Brain pericyte (primary cell): ENCODE data around the gene AQP12B.

Experiments used
- DNase-seq: peaks from one replicate; pipeline ENCODE4 v3.0.0-alpha.2; 2012; ENCODE audit warnings: low read depth, low spot score

Gene AQP12B

DNA sequence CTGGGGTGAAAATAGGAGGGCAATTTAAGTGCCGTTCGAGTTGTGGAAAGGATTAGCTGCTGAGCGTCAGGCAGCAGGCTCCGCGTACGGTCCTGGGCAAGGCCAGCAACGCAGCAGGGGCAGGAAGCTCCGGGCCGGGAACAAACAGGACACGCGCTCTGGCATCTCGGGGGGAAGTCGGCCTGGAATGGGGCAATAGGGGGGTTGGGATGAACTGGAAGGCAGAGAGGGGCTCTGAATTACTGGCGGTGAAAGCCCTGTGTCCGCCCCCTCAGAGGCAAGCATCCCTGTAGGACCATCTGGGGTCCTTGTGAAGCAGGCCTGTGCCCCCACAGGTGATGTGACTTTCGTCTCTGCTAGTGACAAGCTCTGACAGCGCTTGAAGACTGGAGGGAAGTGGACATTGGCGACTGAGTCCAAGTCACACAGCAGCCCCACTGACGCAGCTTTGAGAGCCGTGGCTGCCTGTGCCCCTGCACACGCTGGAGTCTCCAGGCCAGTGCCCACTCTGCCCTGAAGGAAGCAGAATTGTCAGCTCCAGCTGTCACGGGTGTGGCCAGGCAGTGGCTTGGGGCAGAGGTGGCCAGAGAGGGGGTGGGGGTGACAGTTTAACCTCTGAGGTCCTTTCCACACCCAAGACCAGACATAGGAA is 35.1 kb downstream of the AQP12B start:
- no peak for DNase-seq

DNA sequence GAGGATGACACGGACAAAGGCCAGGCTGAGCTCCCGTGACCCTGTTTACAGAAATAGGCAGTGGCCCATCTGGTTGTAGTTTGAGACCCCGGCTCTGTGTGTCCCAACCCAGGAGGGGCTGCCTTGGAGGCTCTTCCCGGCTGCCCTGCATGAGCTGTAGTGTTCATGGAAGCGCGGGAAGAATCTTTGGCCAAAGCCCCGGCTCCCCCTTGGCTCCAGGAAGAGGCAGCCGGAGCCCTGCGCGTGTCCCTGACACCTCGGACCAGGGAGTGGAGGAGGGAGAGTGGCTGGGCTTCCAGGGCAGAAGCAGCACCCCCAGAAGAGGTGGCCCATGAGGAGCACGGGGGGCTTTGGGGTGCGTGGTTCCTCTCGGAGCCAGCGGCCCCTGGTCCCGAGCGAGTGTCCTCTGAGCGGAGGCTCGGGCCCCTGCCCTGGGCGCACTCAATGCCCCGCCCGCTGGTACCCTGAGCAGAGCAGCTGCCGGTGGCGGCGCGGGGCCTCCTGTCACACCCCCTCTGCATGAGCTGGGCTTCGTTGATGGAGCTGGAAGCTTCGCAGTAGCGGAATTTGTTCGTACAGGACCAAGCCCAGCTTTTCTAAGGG is 35.7 kb downstream of the AQP12B start:
- no peak for DNase-seq

DNA sequence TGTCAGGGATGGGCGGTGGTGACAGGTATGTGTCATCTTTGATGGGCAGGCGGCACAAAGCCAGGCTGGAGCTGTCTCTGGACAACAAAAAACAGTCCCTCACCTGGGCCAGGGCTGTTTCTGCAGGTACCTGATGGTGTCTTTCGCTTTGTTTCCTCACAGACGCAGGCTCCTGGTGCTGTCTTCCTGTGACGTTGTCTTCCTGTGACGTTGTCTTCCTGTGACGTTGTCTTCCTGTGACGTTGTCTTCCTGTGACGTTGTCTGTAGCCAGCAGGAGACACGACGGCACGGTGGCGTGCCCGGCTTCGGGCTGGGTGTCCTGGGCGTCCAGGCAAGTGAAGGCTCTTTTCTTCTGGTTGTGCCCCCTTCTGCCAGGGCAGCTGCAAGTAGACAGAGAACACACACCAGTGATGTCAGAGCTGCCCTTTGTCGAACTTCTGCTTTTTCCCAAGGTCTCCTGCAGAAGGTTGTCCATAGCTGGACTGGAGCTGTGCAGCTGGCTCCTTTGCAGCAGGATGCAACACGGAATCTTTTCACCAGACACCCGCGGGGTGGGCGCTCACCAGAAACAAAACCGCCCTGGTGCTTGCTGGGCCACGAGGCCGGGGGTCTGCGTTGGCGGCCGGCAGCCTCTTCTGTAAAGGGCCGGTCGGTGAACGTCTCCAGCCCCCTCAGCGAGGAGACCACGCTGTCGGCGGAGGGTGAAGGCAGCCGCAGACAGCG is 36.3 kb downstream of the AQP12B start:
- DNase-seq: no peak

DNA sequence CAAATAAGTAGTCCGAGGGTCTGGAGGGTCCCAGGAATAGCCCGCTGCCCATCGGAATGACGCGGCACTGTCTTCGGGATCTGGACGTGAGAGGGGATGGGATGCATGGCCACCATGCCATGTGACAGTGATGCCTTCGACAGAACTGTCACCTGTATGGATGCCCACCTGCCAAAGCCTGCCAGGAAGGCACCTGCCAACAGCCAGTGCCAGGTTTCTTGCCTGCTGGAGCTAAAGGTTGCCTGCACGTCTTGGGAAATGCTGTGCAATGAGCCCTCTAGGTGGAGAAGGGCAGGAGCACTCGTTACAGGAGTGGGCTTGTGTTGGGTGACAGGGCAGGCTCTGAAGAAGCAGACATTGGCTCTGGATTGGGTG is 36.9 kb downstream of the AQP12B start:
- no peak for DNase-seq

DNA sequence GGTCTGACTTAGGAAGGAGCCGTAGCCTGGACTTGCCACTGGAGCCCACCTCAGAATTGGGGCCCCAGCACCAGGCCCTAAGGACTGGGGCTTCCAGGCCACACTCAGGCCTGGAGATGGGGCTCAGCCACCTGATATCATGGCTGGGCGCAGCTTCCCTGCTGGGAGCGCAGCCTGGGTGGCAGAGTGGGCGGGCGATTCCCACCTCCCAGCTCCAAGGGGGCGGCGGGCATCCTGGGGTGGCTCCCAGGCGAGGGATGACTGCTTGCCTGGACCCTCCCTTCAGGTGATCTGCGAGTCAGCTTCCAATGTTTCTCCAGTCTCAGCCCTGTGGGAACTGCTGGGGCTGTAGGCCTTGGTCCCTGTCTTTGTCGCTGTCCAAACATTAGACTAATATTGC is 37.3 kb downstream of the AQP12B start:
- DNase-seq: no peak

DNA sequence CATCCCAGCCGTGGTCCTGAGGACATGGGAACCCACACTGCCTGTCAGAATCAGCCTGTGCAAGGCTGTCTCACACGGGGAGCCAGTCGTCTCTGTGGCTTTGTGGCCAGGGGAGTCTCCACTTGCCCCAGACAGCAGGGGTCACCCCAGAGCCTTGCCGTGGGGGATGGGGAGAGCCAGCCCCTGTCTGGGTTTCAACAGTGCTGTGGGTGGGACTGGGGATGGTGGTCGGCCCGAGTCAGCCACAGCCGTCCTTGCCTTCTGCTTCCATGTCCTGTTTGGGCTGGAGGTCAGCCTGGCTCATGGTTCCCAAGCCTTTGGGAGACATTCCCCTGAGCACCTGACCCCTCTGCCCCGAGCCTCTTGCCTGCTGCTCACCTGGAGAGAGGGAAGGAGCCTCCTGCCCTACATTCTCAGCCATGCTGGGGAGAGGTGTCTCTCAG is 37.8 kb downstream of the AQP12B start:
- DNase-seq: no peak

DNA sequence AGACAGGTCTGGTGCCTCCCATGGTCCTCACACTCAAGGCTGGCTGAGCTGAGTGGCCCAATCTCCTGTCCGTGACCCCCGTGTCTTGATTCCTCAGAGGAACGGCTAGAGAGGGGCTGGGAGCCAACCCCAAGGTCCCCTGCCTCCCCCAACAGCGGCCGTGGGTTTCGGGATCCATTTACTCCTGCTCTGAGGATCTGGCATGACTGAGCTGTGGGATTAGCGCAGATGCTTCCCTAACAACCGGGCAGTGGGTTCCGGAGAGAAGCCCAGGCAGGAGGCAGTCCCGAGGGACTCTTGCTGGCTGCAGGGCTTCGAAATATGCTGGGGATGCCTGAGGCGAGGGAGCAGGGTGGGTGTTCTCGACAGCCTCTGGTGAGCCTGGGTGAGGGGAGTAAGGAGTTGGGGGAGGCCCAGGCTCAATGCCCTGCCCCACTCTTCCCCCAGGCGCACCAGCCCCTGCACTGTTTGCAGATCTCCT is 38.5 kb downstream of the AQP12B start:
- DNase-seq: no peak

DNA sequence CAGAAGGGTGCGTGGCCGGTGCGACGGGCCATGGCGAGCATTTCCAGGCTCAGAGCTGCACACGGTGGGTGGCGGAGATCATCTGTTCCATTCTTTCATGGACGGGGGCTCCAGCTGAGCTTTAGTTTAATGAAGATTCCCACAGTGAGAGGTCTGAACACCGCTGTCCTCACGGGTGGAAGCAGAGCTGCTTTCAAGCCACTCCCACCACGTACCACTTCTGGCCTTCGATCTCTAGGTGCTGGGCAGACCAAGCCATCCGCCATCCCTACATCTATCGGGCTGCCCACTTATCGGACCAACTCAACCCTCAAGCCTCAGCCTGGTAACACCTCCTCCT is 38.9 kb downstream of the AQP12B start:
- no peak for DNase-seq

DNA sequence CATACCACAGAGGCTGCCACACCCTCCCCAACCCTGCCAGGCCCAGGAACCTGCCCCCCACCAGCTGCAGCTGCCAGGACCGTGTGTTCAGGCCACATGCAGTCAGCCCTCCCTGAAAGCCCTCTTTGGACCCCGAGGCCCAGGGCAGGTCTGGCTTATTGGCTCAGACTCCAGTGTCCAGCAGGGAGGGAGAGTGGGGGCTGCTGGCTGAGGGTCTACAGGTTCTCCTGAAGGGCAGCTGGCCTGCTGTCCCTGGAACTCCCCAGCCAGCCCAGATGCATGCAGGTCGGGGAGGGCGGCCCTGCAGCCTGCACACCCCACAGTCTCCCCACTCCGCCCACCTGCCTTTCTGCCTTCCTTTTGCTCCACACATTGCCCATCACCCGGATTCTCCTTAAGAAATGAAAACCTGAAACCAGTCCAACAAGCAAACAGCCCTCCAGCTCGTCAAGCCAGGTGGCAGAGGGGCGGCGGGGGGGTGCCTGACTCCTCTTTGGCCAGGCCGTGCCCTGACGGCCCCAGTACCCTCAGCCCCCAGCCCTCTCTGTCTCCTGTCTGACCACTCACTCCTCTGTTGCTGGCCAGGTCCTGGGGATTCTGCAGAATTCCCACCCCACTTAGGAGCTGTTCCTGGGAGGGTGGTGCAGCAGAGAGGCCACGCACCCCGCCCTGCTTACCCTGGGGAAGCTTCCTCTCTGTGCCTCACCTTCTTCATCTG is 39.4 kb downstream of the AQP12B start:
- DNase-seq: no peak

DNA sequence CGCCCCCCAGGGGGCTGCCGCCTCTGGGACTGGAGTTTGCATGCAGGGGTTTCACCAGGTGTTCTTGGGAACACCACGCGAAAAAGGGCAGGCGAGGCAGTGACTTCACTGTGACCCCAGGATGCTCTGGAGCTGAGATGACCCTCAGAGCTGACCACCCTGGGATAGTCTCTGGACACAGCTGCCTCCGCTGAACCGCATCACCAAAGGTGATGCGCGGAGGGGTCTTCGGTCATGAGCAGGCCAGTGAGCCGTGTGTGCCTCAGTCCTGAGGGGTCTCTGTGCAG is 39.9 kb downstream of the AQP12B start:
- no peak for DNase-seq

DNA sequence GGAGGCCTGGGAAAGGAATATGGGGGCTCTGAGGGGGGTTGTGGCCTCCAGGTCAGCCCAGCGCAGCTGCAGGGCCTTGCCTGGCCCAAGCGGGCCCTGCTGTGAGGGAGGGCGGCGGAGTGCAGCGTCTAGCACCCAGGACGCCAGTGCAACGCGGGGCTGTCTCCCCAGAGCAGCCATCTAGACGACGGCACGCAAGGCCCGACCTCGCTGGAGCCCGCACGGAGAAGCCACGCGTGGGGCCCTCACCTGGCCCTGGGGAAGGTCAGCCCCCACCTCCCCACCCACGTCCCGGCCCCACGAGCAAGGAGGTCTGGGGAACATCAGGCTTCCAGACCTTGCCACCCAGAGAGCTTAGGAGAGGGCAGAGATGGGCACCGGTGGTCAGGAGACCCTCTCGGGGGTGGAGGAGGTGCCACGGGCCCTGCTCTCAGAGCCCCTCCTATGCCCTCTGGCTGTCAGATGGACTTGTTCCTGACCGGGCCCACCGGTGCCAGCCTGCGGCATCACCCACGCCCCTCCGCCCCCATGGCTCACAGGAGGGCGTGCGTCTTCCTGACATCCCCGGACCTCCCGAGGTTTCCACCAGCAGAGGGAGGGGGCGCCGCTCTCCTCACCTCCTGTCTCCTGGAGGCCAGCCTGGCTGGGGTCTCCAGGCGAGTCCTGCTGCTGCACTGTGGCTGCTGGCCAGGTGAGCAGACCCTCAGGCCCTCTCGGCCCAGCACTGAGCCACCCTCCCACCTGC is 40.5 kb downstream of the AQP12B start:
- no peak for DNase-seq

DNA sequence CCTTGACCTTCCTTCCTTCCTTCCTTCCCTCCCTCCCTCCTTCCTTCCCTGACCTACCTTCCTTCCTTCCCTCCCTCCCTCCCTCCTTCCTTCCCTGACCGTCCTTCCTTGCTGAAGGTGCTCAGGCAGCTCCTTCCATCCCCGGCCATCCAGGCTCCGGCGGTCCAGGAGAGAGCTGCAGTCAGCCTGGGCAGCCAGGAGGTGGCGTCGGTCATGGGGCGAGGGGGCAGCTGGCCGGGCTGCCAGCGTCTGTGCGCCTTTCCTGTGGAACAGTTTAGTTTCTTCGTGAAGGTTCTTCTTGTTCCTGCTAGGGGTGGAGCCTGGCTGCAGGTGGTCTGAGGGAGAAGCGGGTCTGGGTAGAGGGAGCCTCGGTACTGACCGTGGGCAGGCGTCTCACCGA is 41.7 kb downstream of the AQP12B start:
- DNase-seq: no peak

DNA sequence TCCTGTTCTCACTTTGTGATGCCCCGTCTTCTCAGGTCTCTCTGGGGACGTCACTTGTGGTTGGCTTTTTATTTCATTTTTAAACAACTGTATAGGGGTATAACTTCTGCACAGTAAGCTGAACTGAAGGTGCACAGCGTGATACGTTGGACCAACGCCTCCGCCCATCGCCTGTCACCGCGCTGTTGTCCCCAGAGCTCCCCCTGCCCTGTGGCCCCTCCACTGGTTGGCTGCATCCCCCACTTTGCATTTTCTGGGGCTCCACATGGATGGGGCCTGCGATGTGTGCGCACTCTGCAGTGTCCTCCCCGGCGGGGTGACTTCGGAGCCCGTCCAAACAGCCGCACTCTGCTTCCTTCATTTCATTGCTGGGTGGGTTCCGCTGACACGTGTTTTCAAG is 43.1 kb downstream of the AQP12B start:
- no peak for DNase-seq

DNA sequence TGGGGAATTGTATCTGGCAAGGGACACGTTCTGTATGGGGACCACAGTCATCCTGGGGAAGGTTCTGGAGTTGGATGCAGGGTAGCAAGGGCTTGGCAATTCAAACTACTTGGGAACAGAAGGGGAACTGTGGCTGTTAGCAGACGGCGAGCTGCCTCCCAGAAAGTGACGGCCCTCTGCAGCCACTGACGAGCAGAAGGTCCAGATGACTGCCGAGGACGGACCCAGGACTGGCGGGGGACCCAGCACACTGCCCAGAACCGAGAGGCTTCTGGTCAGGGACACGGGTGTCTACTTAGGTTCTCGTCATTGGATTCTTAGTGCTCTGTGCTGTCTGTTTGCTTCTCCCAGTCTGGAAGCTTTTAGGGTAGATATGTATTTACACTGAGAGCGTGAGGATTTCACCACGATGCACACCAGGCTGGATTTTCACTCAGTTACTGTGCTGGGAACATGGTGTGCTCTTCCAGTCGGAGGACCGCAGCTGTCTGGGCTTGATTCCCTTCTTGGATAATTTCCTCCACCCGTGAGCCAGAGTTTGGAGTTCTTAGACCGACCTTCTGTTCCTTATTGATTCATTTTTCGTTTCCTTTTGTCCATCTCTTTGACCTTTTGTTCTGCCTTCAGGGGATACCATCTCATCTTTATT is 44.0 kb downstream of the AQP12B start:
- no peak for DNase-seq

DNA sequence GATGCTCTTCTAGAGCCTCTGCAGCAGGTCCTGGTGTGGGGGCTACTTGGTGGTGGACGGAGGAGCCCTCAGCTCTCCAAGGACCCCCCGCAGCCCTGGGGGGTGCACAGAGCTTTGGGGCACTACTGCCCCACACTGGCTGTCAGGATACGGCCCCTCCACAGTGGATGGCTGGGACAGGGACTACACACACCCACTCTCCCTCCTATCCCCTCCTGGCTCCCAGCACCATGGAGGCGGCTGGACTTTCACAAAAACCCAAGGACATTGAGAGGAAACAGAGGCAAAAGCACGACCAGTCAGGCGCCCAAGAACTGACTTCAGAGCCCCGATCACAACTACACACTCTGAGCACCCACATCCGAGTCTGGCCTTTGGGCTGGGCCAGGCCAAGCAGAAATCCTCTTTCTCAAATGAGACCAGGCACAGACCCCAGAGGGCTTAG is 44.8 kb downstream of the AQP12B start:
- no peak for DNase-seq

DNA sequence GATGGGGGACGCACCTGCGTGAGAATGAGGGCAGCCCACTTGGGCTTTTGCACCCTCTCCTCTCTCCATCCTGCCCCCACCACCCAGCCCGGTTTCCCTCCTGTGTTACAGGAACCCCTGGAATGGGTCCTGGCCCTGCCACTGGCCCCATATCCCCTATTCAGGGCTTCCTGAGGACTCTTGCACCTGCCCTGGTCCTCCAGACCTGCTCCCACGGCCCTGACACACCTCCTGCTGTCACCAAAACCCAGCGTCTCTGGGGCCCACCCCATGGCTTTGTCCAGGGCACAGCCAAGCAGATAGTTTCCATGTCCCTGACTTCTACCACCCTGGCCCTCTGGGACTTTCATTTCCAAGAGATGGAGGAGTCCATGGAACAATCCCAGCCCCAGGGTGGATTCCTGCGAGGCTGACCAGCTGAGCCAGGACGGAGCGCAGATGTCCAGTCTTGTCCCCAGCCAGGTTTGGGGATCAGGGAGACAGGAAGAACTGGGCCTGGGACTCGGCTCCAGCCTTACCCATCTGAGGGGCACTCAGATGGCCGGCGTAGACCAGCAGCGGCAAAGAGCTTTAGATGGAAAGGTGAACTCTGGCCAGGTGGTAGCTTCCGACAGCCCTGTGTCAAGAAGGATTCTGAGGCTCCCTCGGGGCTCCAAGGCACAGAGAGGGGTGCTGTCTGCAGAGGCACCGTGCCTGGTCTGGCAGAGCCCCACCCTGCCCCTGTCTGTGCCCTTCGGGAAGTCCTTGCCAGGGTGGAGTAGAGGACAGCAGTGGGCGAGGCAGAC is 45.4 kb downstream of the AQP12B start:
- DNase-seq: no peak

DNA sequence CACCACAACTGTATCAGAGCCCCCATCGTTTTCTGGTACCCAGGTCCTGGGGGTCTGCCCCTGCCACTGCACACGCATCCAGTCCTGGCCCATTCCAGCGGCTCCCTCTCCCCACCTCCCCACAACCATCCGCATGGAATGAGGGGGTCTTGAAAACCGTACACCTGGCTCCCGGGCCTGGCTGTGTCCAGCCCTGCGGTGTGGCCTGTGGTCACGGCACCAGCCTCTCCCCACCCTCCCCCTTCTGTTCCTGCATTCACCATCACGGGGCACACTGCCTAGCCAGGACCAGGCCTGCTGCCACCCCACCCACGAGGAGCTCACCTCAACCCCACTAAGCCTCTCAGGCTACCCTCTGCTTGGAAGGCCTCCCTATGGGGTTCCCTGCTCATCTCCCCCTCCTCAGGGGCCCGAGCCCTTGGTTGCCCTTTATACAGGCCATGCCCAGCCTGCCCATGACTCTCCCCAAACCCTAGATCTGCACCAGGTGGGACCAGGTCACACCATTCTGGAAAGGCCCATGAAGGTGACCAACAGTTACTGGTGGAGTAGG is 46.0 kb downstream of the AQP12B start:
- no peak for DNase-seq

DNA sequence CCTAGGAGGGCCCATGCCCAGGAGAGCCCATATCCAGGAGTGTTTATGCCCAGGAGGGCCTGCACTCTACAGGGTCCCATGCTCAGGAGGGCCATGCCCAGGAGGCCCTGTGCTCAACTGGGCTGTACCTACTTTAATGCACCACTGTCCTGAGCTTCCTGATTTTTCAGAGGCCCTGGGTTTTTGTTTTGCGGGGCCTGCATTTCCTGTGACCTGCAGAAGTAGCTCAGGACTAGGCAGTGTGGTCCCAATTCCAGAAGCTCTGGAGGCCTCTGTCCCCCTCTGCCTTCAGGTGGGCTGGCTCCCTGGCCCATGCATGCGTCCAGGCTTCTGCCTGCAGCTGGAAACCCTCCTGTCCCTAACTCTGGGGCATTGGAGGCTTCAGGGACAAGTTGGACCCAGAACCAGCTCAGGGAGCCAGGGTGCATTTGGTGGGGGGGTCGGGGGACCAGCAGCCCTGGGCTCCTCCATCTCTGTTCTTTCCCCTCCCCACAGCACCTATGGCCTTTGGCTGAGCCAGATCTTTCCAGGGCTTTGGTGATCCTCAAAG is 46.6 kb downstream of the AQP12B start:
- DNase-seq: no peak

DNA sequence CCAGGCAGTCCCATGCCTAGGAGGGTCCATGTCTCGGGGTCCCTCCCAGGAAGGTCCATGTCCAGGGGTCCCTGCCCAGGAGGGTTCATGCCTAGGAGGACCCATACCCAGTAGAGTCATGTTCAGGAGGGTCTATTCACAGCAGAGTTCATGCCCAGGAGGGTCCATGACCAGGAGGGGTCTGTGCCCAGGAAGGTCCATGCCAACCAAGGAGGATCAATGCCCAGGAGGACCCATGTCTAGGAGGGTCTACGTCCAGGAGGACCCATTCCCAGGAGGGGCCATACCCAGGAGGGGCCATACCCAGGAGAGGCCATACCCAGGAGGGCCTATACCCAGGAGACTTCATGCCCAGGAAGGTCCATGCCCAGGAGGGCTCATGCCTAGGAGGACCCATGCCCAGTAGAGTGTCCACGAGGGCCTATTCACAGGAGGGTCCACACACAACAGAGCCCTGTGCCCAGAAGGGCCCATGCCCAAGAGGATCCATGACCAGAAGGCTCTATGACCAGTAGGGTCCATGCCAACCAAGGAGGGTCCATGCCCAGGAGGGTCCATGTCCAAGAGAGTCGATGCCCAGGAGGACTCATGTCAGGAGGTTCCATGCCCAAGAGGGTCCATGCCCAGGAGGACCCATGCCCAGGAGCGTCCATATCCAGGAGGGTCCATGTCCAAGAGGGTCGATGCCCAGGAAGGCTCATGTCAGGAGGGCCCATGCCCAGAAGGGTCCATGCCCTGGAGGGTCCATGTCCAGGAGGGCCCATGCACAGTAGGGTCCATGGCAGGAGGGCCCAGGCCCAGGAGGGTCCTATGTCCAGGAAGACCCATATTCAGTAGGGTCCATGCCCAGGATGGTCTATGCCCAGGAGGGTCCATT is 47.3 kb downstream of the AQP12B start:
- DNase-seq: no peak
